ENCODE measurements around the gene PET100. TPM values are rescaled to one million over a fixed set of nuclear protein-coding genes. Genes with fewer than 3 reads are reported as not detected.

PET100 gene
- polyA plus RNA-seq, 10 donors, result 48.6 to 90.3 (median 69.3) TPM

- no peak for DNase-seq
Measured at GRCh38 chr19:7676376-7676775, 46.8 kb downstream of the PET100 start.

DNA sequence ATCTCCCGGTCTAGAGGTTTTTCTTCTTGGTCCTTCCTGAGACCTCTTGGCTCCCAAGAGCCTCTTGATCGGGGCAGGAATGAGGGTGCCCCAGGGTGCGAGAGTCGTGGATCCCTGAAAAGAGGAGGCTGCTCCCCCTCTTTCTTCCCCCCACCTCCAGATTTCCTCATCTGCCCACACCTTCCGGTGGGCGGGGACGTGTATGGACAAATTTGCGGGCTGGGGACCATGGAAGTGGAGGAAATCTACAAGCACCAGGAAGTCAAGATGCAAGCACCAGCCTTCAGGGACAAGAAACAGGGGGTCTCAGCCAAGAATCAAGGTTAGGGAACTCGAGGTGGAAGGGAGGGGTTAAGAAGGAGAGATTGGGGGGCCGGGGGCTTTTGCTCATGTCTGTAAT lies 47.3 kb downstream of the PET100 start, which contains the start of gene MCEMP1:
Gene MCEMP1 (plus strand): TSS at position 237 of the 400 bp plus-strand sequence. CDS start 31 bp downstream, at position 268.
- no peak for DNase-seq

- no peak for DNase-seq
Measured at GRCh38 chr19:7677669-7678311, 48.2 kb downstream of the PET100 start.

DNA sequence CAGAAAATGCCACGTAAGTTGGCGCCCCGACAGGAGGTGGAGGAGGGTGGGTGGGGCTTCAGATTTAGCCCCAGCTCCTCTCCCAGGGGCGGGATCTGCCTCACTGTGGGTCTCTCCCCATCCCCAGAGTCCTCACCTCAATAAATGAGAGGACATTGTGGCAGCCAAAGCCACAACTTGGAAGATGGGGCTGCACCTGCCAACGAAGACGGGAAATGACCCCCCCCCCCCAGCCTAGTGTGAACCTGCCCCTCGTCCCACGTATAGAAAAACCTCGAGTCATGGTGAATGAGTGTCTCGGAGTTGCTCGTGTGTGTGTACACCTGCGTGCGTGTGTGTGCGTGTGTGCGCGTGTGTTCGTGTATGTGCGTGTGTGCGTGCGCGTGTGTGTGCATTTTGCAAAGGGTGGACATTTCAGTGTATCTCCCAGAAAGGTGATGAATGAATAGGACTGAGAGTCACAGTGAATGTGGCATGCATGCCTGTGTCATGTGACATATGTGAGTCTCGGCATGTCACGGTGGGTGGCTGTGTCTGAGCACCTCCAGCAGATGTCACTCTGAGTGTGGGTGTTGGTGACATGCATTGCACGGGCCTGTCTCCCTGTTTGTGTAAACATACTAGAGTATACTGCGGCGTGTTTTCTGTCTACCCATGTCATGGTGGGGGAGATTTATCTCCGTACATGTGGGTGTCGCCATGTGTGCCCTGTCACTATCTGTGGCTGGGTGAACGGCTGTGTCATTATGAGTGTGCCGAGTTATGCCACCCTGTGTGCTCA lies 49.6 kb downstream of the PET100 start:
- DNase-seq, result no peak

GRCh38 chr19:7679771-7680605 lies 50.4 kb downstream of the PET100 start:
- DNase-seq, result no peak

GRCh38 chr19:7680606-7681339 lies 51.2 kb downstream of the PET100 start, which contains the start of gene TRAPPC5:
Gene TRAPPC5, plus strand, starts transcription at chr19:7680833. Its CDS starts 1,421 bp downstream, at chr19:7682254.
- DNase-seq, result peak; percentile 81 to 96 (median 94)

Other genes with a start within 250 kb of the PET100 start
- gene PEX11G, start 140.8 kb upstream of the PET100 start, polyA plus RNA-seq (ENCODE audit: insufficient read length in 10 of 10), result 1 to 10 TPM; 1.9 to 3.6 (median 2.4) TPM
- 10 to 100 TPM; 35.8 to 55.2 (median 41.5) TPM for gene ZNF358, start 113.7 kb upstream of the PET100 start, polyA plus RNA-seq (ENCODE audit: insufficient read length in 10 of 10)
- 10 to 100 TPM in 9 of 10 donors, 1 to 10 TPM in 1; 8.2 to 13.8 (median 12.0) TPM for gene MCOLN1, start 107.2 kb upstream of the PET100 start, polyA plus RNA-seq (ENCODE audit: insufficient read length in 10 of 10)
- gene PNPLA6, start 94.1 kb upstream of the PET100 start, polyA plus RNA-seq (ENCODE audit: insufficient read length in 10 of 10), result 10 to 100 TPM; 24.2 to 32.7 (median 27.4) TPM
- gene CAMSAP3, start 33.9 kb upstream of the PET100 start, polyA plus RNA-seq (ENCODE audit: insufficient read length in 10 of 10), result 1 to 10 TPM in 2 of 10 donors, under 1 TPM in 7, not detected in 1; 0.05 to 2.0 (median 0.24) TPM
- gene XAB2, start 248 bp upstream of the PET100 start, polyA plus RNA-seq (ENCODE audit: insufficient read length in 10 of 10), result 10 to 100 TPM; 18.7 to 29.6 (median 23.1) TPM
- gene PCP2, start 3.9 kb downstream of the PET100 start, polyA plus RNA-seq (ENCODE audit: insufficient read length in 10 of 10), result under 1 TPM in 1 of 10 donors, not detected in 9; 0.26 TPM
- gene STXBP2, start 7.3 kb downstream of the PET100 start, polyA plus RNA-seq (ENCODE audit: insufficient read length in 10 of 10), result 1 to 10 TPM; 2.1 to 7.9 (median 6.0) TPM
- 1 to 10 TPM; 1.1 to 3.6 (median 2.4) TPM for gene RETN, start 39.3 kb downstream of the PET100 start, polyA plus RNA-seq (ENCODE audit: insufficient read length in 10 of 10)
- under 1 TPM in 6 of 10 donors, not detected in 4; 0.10 to 0.38 (median 0.28) TPM for gene MCEMP1, start 47.3 kb downstream of the PET100 start, polyA plus RNA-seq (ENCODE audit: insufficient read length in 10 of 10)
- gene TRAPPC5, start 51.0 kb downstream of the PET100 start, polyA plus RNA-seq (ENCODE audit: insufficient read length in 10 of 10), result 10 to 100 TPM; 26.0 to 45.4 (median 32.8) TPM
- gene FCER2, start 72.3 kb downstream of the PET100 start, polyA plus RNA-seq (ENCODE audit: insufficient read length in 10 of 10), result under 1 TPM in 9 of 10 donors, not detected in 1; 0.22 to 0.97 (median 0.48) TPM
- under 1 TPM in 4 of 10 donors, not detected in 6; 0.17 to 0.29 (median 0.24) TPM for gene CLEC4G, start 102.3 kb downstream of the PET100 start, polyA plus RNA-seq (ENCODE audit: insufficient read length in 10 of 10)
- 1 to 10 TPM; 2.2 to 4.5 (median 3.7) TPM for gene CD209, start 117.7 kb downstream of the PET100 start, polyA plus RNA-seq (ENCODE audit: insufficient read length in 10 of 10)
- under 1 TPM in 7 of 10 donors, not detected in 3; 0.11 to 0.56 (median 0.26) TPM for gene CLEC4M, start 133.4 kb downstream of the PET100 start, polyA plus RNA-seq (ENCODE audit: insufficient read length in 10 of 10)
- gene EVI5L, start 200.4 kb downstream of the PET100 start, polyA plus RNA-seq (ENCODE audit: insufficient read length in 10 of 10), result 10 to 100 TPM; 11.1 to 14.8 (median 13.3) TPM
- under 1 TPM; 0.07 to 0.49 (median 0.30) TPM for gene PRR36, start 244.6 kb downstream of the PET100 start, polyA plus RNA-seq (ENCODE audit: insufficient read length in 10 of 10)